ENCODE data around the gene KCTD21.
A peak's percentile ranks its signal among the peaks of the same experiment; 100 is the strongest.
"Not testable (repeated sequence)": the region's sequence is repeated elsewhere in the genome, so short reads cannot be mapped to it uniquely, and the experiment has no call there.

KCTD21 gene

GRCh38 chr11:78175862-78176261 is 12.6 kb downstream of the KCTD21 start:
- DNase-seq (ENCODE audit: low read depth in 2 of 2): not testable (repeated sequence)

DNA sequence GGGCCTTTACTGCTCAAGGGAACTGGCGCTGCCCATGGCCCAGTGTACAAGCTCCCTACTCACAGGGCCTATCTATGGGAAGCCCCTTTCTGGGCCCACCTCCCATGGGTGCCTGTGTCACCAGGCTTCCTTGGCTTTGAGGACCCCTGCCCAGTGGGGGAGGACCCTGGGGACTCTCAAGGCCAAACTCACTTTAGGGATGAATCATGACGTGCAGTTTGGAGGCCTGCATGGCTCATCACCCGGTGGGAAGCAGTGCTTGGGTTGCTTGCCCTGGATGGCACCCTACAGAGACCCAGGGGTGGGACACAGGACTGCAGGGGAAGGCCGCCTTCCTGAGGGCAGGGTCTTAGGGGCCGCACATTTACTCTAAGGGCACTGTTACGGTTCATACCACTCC is 16.5 kb downstream of the KCTD21 start:
- DNase-seq (ENCODE audit: low read depth in 2 of 2): no peak

DNA sequence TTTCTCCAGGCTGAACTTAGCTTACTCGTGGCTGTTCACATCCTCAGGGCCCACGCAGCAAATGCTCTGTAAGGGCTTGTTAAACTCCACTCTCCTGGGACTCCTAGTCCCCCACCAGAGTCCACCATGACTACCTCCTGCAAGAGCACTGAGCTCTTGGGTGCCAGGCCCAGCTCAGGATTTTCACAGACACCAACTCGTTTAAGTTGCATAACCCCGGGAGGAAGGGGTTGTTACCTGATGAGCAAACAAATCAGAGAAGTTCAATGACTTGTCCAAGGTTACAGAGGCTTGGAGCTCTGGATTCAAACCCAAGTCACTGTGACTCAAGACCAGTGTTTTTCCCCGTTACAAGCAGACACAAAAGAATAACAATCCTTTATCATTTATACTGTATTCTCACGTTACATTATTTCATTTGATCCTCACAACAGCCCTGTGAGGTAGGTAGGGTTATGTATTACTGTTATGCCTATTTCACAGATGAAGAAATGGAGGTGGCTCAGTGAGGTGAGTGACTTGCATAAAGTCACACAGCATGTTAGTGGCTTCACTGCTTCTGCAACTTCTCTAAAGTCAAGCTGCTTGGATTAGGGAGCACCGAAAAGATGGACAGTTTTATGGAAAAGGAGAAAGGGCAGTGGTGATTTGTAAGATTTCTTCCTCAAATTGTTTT is 17.4 kb downstream of the KCTD21 start:
- no peak for DNase-seq (ENCODE audit: low read depth in 2 of 2)

GRCh38 chr11:78170413-78170812 is 18.0 kb downstream of the KCTD21 start:
- no peak for DNase-seq (ENCODE audit: low read depth in 2 of 2)

- peak; percentile 80 for DNase-seq (ENCODE audit: low read depth in 2 of 2)
Observed at GRCh38 chr11:78168539-78169477, 19.6 kb downstream of the KCTD21 start.

GRCh38 chr11:78166855-78167469 is 21.5 kb downstream of the KCTD21 start:
- no peak for DNase-seq (ENCODE audit: low read depth in 2 of 2)

DNA sequence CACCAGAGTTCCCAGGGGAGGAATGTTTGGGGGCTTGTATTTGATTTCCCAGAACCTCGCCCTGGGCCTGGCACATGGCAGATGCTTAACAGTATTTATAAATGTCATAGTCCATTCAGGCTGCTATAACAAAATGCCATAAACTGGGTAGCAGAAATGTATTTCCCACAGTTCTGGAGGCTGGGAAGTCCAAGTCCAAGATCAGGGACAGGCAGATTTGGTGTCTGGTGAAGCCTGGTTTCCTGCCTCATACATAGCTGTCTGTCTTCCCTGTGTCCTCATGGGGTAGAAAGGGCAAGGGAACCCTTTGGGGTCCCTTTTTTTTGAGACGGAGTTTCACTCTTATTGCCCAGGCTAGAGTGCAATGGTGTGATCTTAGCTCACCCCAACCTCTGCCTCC is 24.0 kb downstream of the KCTD21 start:
- no peak for DNase-seq (ENCODE audit: low read depth in 2 of 2)

DNA sequence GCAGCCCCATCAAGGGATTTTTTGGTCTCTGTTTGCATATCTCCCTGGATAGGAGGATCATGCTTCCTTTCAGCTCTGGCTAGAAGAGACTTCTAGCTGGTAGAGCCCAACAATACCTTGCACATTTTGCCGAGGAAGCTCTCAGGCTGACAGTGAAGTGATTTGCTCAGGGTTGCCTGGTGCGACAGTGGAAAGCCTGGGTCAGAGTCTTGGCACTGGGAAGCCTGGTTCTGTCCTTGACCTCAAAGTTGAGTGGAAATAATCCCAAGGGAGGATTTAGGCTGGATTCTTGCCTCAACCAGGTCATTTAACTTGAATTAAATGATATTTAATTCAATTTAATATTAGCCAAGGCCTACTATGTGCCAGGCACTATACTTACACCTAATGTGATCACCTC is 24.6 kb downstream of the KCTD21 start:
- no peak for DNase-seq (ENCODE audit: low read depth in 2 of 2)

GRCh38 chr11:78161962-78162371 is 26.5 kb downstream of the KCTD21 start:
- DNase-seq (ENCODE audit: low read depth in 2 of 2): no peak

DNA sequence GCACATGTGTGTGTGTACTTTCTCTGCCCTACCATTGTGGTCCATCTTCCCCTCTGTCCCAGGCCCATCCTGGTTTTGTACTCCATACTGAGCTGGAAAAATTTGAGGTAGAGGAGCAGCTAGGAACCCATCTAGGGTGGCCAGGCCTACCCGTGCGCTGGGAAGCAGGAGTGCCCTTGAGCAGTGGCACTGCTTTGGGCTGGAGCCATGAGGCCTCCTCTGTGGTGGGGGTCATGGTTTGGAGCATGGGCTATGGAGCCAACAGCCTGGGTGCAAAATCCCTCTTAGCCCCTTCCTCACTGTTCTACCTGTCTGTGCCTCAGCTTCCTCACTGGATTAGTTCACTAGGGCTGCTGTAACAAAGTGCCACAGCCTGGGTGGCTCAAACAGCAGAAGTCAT is 27.1 kb downstream of the KCTD21 start:
- no peak for DNase-seq (ENCODE audit: low read depth in 2 of 2)

GRCh38 chr11:78160557-78160956 is 27.9 kb downstream of the KCTD21 start:
- no peak for DNase-seq (ENCODE audit: low read depth in 2 of 2)

GRCh38 chr11:78158987-78159652 is 29.3 kb downstream of the KCTD21 start:
- DNase-seq (ENCODE audit: low read depth in 2 of 2): no peak

- DNase-seq (ENCODE audit: low read depth in 2 of 2): peak; percentile 48 to 50
Observed at GRCh38 chr11:78156127-78156844, 32.1 kb downstream of the KCTD21 start.

- DNase-seq (ENCODE audit: low read depth in 2 of 2): no peak
Observed at GRCh38 chr11:78151804-78152203, 36.6 kb downstream of the KCTD21 start.

GRCh38 chr11:78150754-78151153 is 37.7 kb downstream of the KCTD21 start:
- no peak for DNase-seq (ENCODE audit: low read depth in 2 of 2)

GRCh38 chr11:78150346-78150745 is 38.1 kb downstream of the KCTD21 start:
- no peak for DNase-seq (ENCODE audit: low read depth in 2 of 2)

- DNase-seq (ENCODE audit: low read depth in 2 of 2): no peak
Observed at GRCh38 chr11:78149646-78150045, 38.8 kb downstream of the KCTD21 start.

GRCh38 chr11:78147807-78148206 is 40.6 kb downstream of the KCTD21 start:
- DNase-seq (ENCODE audit: low read depth in 2 of 2): no peak

- DNase-seq (ENCODE audit: low read depth in 2 of 2): no peak
Observed at GRCh38 chr11:78145511-78146025, 42.9 kb downstream of the KCTD21 start.

- DNase-seq (ENCODE audit: low read depth in 2 of 2): no peak
Observed at GRCh38 chr11:78140392-78141077, 47.9 kb downstream of the KCTD21 start.

Measured in fibroblast of skin of left biceps (primary cell).